PFSK-1 (cell line): ENCODE data around the gene SLC9B2.

ENCODE experiments used
- FOXP2 ChIP-seq: optimal IDR thresholded peaks from 2 replicates; pipeline ENCODE3; 2011; ENCODE audit warnings: borderline replicate concordance, control low read depth, inconsistent platforms; ENCODE audit not compliant: insufficient read depth; ENCODE audit errors: extremely low read length, extremely low read depth
- POLR2AphosphoS5 ChIP-seq: IDR thresholded peaks from 2 replicates; pipeline ENCODE4 v1.6.1; 2012; ENCODE audit warnings: low read depth, mild to moderate bottlenecking, control low read depth, low read length, moderate library complexity
- REST ChIP-seq, 2 experiments: IDR thresholded peaks; 2 replicates each; pipeline versions ENCODE4 v1.6.1 to v1.8.0; 2011 to 2012; ENCODE audit warnings: low read depth in 2 of 2, low read length in 2 of 2, control low read depth in 1 of 2, inconsistent platforms in 1 of 2, mild to moderate bottlenecking in 1 of 2, moderate library complexity in 1 of 2; ENCODE audit not compliant: insufficient read depth in 1 of 2
- SIN3A ChIP-seq: IDR thresholded peaks from 2 replicates; pipeline ENCODE4 v1.6.1; 2012; ENCODE audit warnings: mild to moderate bottlenecking, low read length, moderate library complexity, borderline replicate concordance; ENCODE audit not compliant: insufficient read depth
- TAF1 ChIP-seq: IDR thresholded peaks from 2 replicates; pipeline ENCODE4 v1.6.1; 2012; ENCODE audit warnings: low read length, control low read depth, borderline replicate concordance; ENCODE audit not compliant: insufficient read depth

Gene SLC9B2

GRCh38 chr4:103085555-103086196 is 9.1 kb upstream of the SLC9B2 start:
- TF ChIP-seq SIN3A = no peak
- TF ChIP-seq TAF1 = no peak

DNA sequence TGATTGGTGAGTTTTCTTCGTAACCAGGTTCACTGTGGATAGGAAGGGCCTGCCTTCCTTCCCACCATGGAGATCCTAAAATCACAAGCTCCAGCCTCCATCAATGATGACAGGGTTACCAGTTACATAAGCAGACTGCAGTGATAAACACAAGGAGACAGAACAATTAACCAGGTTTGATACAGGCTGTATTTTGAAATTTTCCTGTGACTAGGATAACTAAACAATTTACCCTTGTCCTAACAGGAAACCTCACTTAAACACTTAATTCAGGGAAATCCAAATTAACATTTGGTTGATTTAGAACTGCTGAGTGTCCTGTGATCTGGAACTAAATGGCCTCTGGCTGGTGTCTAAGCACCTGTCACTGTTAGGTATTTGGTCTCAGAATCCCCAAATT is 3.1 kb upstream of the SLC9B2 start:
- TF ChIP-seq REST (IDR thresholded peaks at IDR 0.05; ENCODE audit: insufficient read depth in 1 of 2, low read depth in 2 of 2, low read length in 2 of 2) (no peak), POLR2AphosphoS5 (no peak), SIN3A (no peak), TAF1 (no peak), FOXP2 (no peak)

DNA sequence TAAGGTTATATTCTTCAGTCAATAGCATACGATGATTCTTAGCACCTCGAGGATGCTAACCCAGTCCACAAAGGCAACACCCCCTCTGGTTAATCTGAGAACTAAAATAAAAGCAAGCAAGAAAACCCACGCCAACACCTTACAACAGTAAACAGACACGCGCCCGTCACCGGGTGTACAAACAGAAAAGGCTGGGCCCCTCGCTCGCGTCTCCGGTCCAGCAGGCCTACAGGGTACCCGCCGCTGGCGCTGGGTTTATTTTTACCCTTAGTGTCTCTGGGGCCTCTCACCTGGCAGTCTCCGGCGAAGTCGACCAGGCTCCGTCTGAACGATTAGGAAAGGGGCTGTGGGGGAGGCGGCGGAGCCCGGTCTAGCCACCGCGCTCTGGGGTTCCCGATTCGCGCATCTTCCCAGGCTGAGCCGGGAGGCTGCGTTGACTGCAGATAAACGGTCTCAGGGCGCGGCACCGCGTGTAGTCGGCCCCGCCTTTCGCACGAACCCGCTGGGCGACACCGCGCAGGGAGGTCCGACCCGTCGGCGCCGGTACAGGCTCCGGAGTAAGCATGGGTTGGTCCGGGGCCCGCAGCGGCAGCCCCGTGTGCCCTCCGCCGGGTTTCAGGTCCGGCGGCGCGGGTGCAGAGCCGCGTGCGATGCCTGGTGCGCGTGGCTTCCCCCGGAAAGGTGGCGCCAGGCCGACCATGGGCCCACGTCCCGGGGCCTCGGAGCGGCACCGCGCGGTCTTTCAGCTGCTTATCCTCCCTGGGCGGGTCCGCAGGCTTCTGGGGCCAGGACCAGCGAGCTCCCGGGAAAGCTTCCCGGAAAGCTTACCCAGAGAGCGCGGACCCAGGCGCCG is 441 bp downstream of the SLC9B2 start:
- TF ChIP-seq REST (IDR thresholded peaks at IDR 0.05; ENCODE audit: insufficient read depth in 1 of 2, low read depth in 2 of 2, low read length in 2 of 2) (no peak), TAF1 (peak; percentile 66; the same call in 1 of the 2 replicates), POLR2AphosphoS5 (peak; percentile 63), SIN3A (no peak), FOXP2 (no peak)

- TF ChIP-seq SIN3A (no peak), FOXP2 (no peak), TAF1 (no peak), REST (IDR thresholded peaks at IDR 0.05; ENCODE audit: insufficient read depth in 1 of 2, low read depth in 2 of 2, low read length in 2 of 2) (no peak), POLR2AphosphoS5 (no peak)
These were observed 1.1 kb downstream of the SLC9B2 start for GRCh38 chr4:103075435-103075893.

GRCh38 chr4:103074744-103075434 is 1.7 kb downstream of the SLC9B2 start:
- TF ChIP-seq REST (IDR thresholded peaks at IDR 0.05; ENCODE audit: insufficient read depth in 1 of 2, low read depth in 2 of 2, low read length in 2 of 2) = no peak
- no peak for TF ChIP-seq TAF1
- TF ChIP-seq SIN3A = no peak
- TF ChIP-seq POLR2AphosphoS5 = no peak
- no peak for TF ChIP-seq FOXP2
